Tibial nerve (tissue), 3 donors: ENCODE measurements around the gene B3GALT6.

Source experiments
- POLR2A ChIP-seq, 2 donors: fragments of 450-650 bp; IDR thresholded peaks; one replicate each; pipeline ENCODE4 v1.6.1; 2017; ENCODE audit warnings: antibody characterized with exemption in 2 of 2, mild to moderate bottlenecking in 2 of 2, moderate library complexity in 2 of 2
- TF ChIP-seq, protein P1 (sequence below), 5 experiments: fragments of 200-600 bp in 3 of 5; fragments of 450-650 bp in 2 of 5; sonication (generic) in 3 of 5; IDR thresholded peaks; one replicate each; pipeline ENCODE4 v1.5.1; 2016 to 2019; ENCODE audit warnings: antibody characterized with exemption in 5 of 5, mild to moderate bottlenecking in 3 of 5, moderate library complexity in 2 of 5

DNA sequence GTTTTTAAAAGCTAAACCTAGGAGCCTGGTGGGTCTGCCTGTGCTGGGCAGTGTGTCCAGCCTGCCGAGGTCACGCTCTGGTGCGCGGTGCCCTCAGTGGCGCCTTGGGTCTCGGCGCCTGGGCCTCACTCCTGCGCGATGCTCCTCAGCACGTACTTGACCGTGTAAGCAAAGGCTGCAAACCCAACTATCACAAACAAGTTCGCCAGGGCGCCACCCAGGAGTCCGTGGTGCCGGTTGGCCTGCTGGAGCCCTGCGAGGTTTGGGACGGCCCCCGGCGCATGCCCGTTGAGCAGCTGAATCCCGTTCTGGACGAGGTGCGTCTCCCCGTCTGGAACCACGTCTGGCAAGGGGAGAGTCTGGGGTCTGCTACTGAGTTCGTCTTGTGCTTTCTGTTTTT lies 23.0 kb downstream of the B3GALT6 start:
- TF ChIP-seq, protein P1, sequence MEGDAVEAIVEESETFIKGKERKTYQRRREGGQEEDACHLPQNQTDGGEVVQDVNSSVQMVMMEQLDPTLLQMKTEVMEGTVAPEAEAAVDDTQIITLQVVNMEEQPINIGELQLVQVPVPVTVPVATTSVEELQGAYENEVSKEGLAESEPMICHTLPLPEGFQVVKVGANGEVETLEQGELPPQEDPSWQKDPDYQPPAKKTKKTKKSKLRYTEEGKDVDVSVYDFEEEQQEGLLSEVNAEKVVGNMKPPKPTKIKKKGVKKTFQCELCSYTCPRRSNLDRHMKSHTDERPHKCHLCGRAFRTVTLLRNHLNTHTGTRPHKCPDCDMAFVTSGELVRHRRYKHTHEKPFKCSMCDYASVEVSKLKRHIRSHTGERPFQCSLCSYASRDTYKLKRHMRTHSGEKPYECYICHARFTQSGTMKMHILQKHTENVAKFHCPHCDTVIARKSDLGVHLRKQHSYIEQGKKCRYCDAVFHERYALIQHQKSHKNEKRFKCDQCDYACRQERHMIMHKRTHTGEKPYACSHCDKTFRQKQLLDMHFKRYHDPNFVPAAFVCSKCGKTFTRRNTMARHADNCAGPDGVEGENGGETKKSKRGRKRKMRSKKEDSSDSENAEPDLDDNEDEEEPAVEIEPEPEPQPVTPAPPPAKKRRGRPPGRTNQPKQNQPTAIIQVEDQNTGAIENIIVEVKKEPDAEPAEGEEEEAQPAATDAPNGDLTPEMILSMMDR (IDR thresholded peaks at IDR 0.05), result no peak
- TF ChIP-seq POLR2A (IDR thresholded peaks at IDR 0.05), result no peak
